Tibial artery (tissue), 4 donors: ENCODE results near the gene TCEAL7.
A peak's percentile ranks its signal among the peaks of the same experiment; 100 is the strongest.
"Not testable (repeated sequence)": the region's sequence is repeated elsewhere in the genome, so short reads cannot be mapped to it uniquely, and the experiment has no call there.

Source experiments
- DNase-seq, 2 donors: peaks; one replicate each; pipeline ENCODE4 v3.0.0-alpha.2; 2019
- H3K27ac ChIP-seq, 2 donors: fragments of 200-600 bp; sonication (generic) in 1 of 2; 1 replicate in 1 of 2; 2 replicates in 1 of 2; pipeline ENCODE4 v1.5.1; 2018 to 2019; ENCODE audit warnings: mild to moderate bottlenecking in 1 of 2
- H3K27me3 ChIP-seq, 2 donors: fragments of 200-600 bp; sonication (generic) in 1 of 2; one replicate each; pipeline versions ENCODE4 v1.5.1 to v1.6.0; 2016 to 2019
- H3K36me3 ChIP-seq, 3 donors: fragments of 200-600 bp; sonication (generic) in 2 of 3; one replicate each; pipeline ENCODE4 v1.5.1; 2016 to 2019; ENCODE audit warnings: mild to moderate bottlenecking in 2 of 3
- H3K4me1 ChIP-seq, 4 donors: fragments of 200-600 bp; sonication (generic) in 2 of 4; 1 replicate in 3 of 4; 2 replicates in 1 of 4; pipeline ENCODE4 v1.5.1; 2016 to 2019
- H3K4me3 ChIP-seq, 2 donors: fragments of 200-600 bp; sonication (generic) in 1 of 2; 1 replicate in 1 of 2; 2 replicates in 1 of 2; pipeline ENCODE4 v1.5.1; 2018 to 2019; ENCODE audit warnings: mild to moderate bottlenecking in 2 of 2
- H3K9me3 ChIP-seq, 3 donors: fragments of 200-600 bp; sonication (generic) in 1 of 3; one replicate each; pipeline ENCODE4 v1.5.1; 2016 to 2019
- intact Hi-C: fragments of 100-400 bp; cut with DNase I; formaldehyde crosslinking; loops from one replicate; pipeline ENCODE4 v1.15.0; 2023; ENCODE audit warnings: low total_unique reads
- TF ChIP-seq, protein P1 (sequence below), 2 experiments: fragments of 200-600 bp in 1 of 2; fragments of 450-650 bp in 1 of 2; IDR thresholded peaks; one replicate each; pipeline ENCODE4 v1.5.1; 2017 to 2019; ENCODE audit warnings: antibody characterized with exemption in 2 of 2, mild to moderate bottlenecking in 1 of 2, moderate library complexity in 1 of 2

Gene TCEAL7

DNA sequence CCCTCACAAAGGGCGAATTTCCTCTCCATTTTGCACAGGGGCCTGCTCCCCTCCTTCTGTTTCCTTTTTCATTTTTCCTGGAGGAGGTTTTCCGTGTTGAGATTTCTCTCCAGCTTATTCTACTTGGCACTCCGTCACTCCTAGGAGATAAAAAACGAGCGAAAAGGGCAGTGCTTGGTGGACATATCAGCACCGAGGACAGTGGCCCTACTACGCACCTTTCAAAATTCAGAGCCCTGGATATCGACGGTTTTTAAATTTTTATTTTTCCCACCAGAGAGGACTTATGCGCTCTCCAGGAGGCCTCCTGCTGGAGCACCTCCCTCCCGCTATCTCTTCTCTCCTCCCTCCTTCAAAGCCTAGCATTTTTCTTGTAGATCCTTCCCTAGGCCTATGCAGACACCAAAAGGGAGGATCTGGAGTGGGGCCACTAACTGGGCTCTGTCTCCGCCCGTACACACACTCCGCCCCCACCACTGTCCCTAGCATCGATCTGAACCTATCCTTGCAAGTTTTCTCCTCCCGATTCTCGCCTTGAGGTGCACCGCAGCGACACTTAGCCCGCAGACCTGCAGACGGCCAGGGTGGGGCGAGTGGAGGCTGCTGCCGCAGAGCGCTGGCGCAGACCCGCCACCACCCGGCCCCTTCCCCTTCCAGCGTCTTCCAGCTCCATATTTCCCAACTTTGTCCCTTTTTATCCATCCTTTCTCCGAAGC lies 17.8 kb downstream of the TCEAL7 start:
- no peak overlapping the region for H3K4me3 ChIP-seq
- H3K27ac ChIP-seq, result no peak overlapping the region
- H3K9me3 ChIP-seq, result no peaks in the 10 kb centered on the region
- no peak for DNase-seq
- H3K36me3 ChIP-seq, result no peaks in the 10 kb centered on the region
- peaks cover 0 to 10% of the 10 kb centered on the region in 2 donors for H3K27me3 ChIP-seq
- TF ChIP-seq, protein P1, sequence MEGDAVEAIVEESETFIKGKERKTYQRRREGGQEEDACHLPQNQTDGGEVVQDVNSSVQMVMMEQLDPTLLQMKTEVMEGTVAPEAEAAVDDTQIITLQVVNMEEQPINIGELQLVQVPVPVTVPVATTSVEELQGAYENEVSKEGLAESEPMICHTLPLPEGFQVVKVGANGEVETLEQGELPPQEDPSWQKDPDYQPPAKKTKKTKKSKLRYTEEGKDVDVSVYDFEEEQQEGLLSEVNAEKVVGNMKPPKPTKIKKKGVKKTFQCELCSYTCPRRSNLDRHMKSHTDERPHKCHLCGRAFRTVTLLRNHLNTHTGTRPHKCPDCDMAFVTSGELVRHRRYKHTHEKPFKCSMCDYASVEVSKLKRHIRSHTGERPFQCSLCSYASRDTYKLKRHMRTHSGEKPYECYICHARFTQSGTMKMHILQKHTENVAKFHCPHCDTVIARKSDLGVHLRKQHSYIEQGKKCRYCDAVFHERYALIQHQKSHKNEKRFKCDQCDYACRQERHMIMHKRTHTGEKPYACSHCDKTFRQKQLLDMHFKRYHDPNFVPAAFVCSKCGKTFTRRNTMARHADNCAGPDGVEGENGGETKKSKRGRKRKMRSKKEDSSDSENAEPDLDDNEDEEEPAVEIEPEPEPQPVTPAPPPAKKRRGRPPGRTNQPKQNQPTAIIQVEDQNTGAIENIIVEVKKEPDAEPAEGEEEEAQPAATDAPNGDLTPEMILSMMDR (IDR thresholded peaks at IDR 0.05), result no peak
- no peaks in the 10 kb centered on the region for H3K4me1 ChIP-seq
- intact Hi-C loops, result loop anchor here (5.0 kb wide), 1 partner anchor 114 kb away; no protein-coding TSS in a partner anchor

DNA sequence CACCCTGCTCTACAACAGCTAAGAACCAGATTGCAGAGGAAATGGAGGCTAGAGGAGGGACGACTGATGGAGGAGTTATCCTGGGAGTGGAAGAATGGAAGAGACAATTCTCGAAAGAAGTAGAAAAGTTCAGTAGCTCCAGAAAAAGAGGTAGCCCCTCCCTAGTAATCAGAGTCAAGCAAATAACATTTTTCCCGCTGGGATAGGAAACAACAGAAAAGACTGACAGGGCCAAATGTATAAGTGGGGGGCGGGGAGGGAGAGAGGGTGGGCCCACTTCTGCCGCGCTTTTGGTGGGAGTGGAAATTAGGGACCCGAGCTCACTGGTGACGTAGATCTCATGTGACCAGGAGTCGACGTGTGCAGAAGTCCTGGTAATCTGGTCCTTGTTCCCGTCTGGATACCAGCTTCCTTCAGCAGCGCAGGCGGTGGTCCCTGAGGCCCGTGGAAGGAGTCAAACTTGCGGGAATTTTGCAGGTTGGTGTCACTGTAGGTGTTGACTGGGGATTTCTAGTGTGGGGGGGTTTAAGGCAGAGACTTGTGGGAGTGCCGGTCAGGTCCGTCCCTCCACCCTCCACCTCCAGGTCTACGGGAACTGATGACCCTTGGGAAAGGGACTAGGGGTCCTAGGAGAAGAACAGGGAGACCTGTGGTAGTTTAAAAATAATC lies 26.2 kb downstream of the TCEAL7 start, which contains the start of gene TCEAL9:
Gene TCEAL9, plus strand, starts transcription at position 377 of the 669 bp plus-strand sequence. CDS start 1,179 bp downstream, outside the sequence.
- peak within 1 kb of the TSS; percentile 70 to 81 for H3K4me3 ChIP-seq
- DNase-seq, result peak; percentile 54 to 77
- no peaks in the 10 kb centered on the region for H3K27me3 ChIP-seq
- TF ChIP-seq, protein P1 (IDR thresholded peaks at IDR 0.05), result no peak
- H3K27ac ChIP-seq, result peak within 1 kb of the TSS; percentile 94
- intact Hi-C loops, result loop anchor here (10.0 kb wide), 1 partner anchor 49 kb away; no protein-coding TSS in a partner anchor
- no peaks in the 10 kb centered on the region for H3K36me3 ChIP-seq
- no peaks in the 10 kb centered on the region for H3K9me3 ChIP-seq
- H3K4me1 ChIP-seq, result no peaks in the 10 kb centered on the region

DNA sequence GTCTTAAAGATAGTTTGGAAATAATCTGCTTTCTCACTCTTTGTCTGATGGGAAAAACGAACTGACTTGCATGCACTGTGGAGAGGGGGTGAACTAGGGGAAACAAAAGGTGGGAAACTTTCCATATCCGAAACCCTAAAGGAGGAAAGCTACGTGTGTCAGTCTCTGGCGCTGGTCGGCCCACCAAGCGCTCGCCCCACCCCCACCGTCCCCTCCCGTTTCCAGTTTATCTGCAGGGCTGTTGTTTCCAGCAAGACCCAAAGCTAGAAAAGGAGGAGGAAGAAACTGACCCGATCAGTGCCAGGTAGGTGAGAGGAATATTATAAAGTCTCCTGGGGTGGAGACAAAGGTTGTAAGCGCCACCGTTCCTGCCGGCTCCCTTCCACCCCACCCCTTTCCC lies 26.8 kb downstream of the TCEAL7 start:
- no peaks in the 10 kb centered on the region for H3K27me3 ChIP-seq
- H3K36me3 ChIP-seq, result no peaks in the 10 kb centered on the region
- TF ChIP-seq, protein P1 (IDR thresholded peaks at IDR 0.05), result no peak
- H3K4me1 ChIP-seq, result no peaks in the 10 kb centered on the region
- DNase-seq, result peak in 1 of 2 donors; percentile 67
- peak overlapping the region; percentile 94 for H3K27ac ChIP-seq
- intact Hi-C loops, result loop anchor here (10.0 kb wide), 1 partner anchor 48 kb away; no protein-coding TSS in a partner anchor
- H3K4me3 ChIP-seq, result peak overlapping the region; percentile 70 to 81
- H3K9me3 ChIP-seq, result no peaks in the 10 kb centered on the region

DNA sequence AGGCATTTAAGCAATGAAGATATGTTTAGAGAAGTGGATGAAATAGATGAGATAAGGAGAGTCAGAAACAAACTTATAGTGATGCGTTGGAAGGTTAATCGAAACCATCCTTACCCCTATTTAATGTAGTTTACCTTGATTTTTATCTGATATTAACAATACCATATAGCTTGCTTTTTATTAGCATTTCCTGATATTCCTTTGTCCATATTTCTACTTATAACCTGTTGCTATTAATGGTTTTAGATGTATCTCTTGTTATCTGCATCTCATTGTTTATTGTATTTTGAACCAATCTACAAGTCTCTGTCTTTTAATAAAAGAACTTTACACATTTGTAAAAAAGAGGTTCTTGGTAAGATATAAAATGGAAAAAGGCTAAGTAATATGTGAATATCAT lies 27.8 kb downstream of the TCEAL7 start:
- H3K27me3 ChIP-seq, result no peaks in the 10 kb centered on the region
- TF ChIP-seq, protein P1 (IDR thresholded peaks at IDR 0.05), result no peak
- intact Hi-C loops, result loop anchor here (10.0 kb wide), 1 partner anchor 47 kb away; no protein-coding TSS in a partner anchor
- no peaks in the 10 kb centered on the region for H3K36me3 ChIP-seq
- DNase-seq, result no peak
- peak overlapping the region in 1 of 2 donors; percentile 94 for H3K27ac ChIP-seq
- H3K4me3 ChIP-seq, result peak overlapping the region in 1 of 2 donors; percentile 81
- no peaks in the 10 kb centered on the region for H3K4me1 ChIP-seq
- no peaks in the 10 kb centered on the region for H3K9me3 ChIP-seq

DNA sequence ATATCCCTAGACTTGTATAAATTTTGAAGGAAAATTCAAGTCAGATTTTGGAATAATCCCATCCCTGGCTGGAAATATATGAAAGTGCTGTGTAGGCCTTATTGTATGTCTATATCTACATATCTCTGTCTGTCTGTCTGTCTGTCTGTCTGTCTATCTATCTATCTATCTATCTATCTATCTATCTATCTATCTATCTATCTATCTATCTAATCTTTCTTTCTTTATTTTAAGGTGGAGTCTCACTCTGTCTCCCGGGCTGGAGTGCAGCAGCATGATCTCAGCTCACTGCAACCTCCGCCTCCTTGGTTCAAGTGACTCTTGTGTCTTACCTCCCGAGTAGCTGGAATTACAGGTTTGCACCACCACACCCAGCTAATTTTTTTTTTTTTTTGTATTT lies 29.6 kb downstream of the TCEAL7 start:
- not testable (repeated sequence) for H3K9me3 ChIP-seq, H3K27me3 ChIP-seq, H3K4me1 ChIP-seq, H3K4me3 ChIP-seq, DNase-seq, H3K27ac ChIP-seq, H3K36me3 ChIP-seq
- intact Hi-C loops, result loop anchor here (10.0 kb wide), 1 partner anchor 45 kb away; no protein-coding TSS in a partner anchor

DNA sequence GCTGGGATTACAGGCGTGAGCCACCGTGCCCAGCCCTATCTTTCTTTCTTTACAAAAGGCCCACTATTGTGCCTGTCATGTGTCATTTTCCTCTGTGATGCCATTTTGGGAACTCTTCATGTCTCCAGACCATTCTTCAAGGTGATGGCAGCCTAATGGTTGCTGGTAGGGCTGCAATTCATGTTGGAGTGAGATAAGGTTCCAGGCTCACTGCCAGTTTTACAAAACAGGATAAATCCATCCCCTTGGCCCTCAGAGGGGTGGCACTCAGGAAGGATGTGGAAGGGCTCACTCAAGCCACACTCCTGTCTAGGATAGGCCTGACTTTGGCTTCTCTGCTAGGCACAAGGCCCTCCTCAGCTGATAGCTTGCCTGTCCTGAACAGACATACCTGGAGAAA lies 30.1 kb downstream of the TCEAL7 start:
- Histone ChIP-seq H3K27ac (no peak overlapping the region), H3K9me3 (no peaks in the 10 kb centered on the region), H3K36me3 (no peaks in the 10 kb centered on the region), H3K4me1 (no peaks in the 10 kb centered on the region), H3K4me3 (no peak overlapping the region), H3K27me3 (no peaks in the 10 kb centered on the region)
- DNase-seq, result no peak
- intact Hi-C loops, result no loop called here
- TF ChIP-seq, protein P1 (IDR thresholded peaks at IDR 0.05), result no peak
